ENCODE results near the gene BTN1A1. TPM values are rescaled to one million over a fixed set of nuclear protein-coding genes. Genes with fewer than 3 reads are reported as not detected.

Gene BTN1A1
- total and polyA plus RNA-seq, 2 donors (not counting 1 experiment from before 2014, with no cell fraction given), result 0.42 to 0.74 TPM

- Histone ChIP-seq H3K4me1 (ENCODE audit: control insufficient read depth in 2 of 2, insufficient read depth in 2 of 2, low read length in 2 of 2) (peaks cover 2% of the 10 kb centered on the region in 2 donors), H3K27ac (ENCODE audit: low read length in 2 of 2) (no peak overlapping the region), H3K27me3 (replicated peaks in 1 of 4; ENCODE audit: control extremely low read depth in 1 of 4, control insufficient read depth in 3 of 4, insufficient read depth in 4 of 4, low read length in 3 of 4) (no peaks in the 10 kb centered on the region), H3K9me3 (ENCODE audit: control extremely low read depth in 1 of 3, control insufficient read depth in 2 of 3, insufficient read depth in 1 of 3, low read length in 2 of 3) (no peaks in the 10 kb centered on the region), H3K4me3 (ENCODE audit: control extremely low read depth in 1 of 5, extremely low read depth in 1 of 5, insufficient read depth in 1 of 5, low read depth in 2 of 5, low read length in 4 of 5) (no peak overlapping the region), H3K9ac (ENCODE audit: low read length) (no peak overlapping the region), H3K79me2 (ENCODE audit: control insufficient read depth, insufficient read depth, low read length) (no peaks in the 10 kb centered on the region), H3K36me3 (replicated peaks in 1 of 2; ENCODE audit: control extremely low read depth in 1 of 2, control insufficient read depth in 1 of 2, extremely low read depth in 1 of 2, insufficient read depth in 2 of 2, low read length in 1 of 2) (no peaks in the 10 kb centered on the region), H3K4me2 (replicated peaks; ENCODE audit: low read depth, low read length, poor library complexity, severe bottlenecking) (no peak overlapping the region), H4K20me1 (ENCODE audit: control insufficient read depth, insufficient read depth, low read length, poor library complexity, severe bottlenecking) (no peaks in the 10 kb centered on the region), H2AFZ (ENCODE audit: insufficient read depth, low read depth, low read length, poor library complexity, severe bottlenecking) (no peak overlapping the region)
- intact Hi-C loops (cut with micrococcal nuclease), result no loop called here
- DNase-seq (no peak), ATAC-seq (ENCODE audit: low read depth) (no peak)
- Mint-ChIP-seq H3K9me3 (ENCODE audit: insufficient read depth) (no peaks in the 10 kb centered on the region), H3K4me3 (no peak overlapping the region), H3K4me1 (peaks cover under 1% of the 10 kb centered on the region), H3K27ac (no peak overlapping the region), H3K27me3 (no peaks in the 10 kb centered on the region)
- ChIA-PET CTCF (no interaction called here), POLR2A (no interaction called here)
- WGBS (ENCODE audit: insufficient coverage), result no CpG with 5 or more reads among the region's 2 CpGs
- TF ChIP-seq EZH2 (IDR thresholded peaks at IDR 0.05; ENCODE audit: borderline replicate concordance, insufficient read depth, low read depth, low read length, poor library complexity, severe bottlenecking), result no peak
- TF ChIP-seq CTCF (IDR thresholded peaks at IDR 0.05), result no peak
These were observed 14.9 kb downstream of the BTN1A1 start for GRCh38 chr6:26514984-26515383.

- ChIA-PET POLR2A (interaction anchor here (0.7 kb wide), 1 partner anchor 539 kb away, joined by 3 read pairs; no protein-coding TSS in a partner anchor), CTCF (interaction anchor here (0.6 kb wide), 1 partner anchor 65 kb away, joined by 3 read pairs; no protein-coding TSS in a partner anchor)
- no peaks in the 10 kb centered on the region for H4K20me1 ChIP-seq (ENCODE audit: control insufficient read depth, insufficient read depth, low read length, poor library complexity, severe bottlenecking)
- no peaks in the 10 kb centered on the region for H3K27me3 ChIP-seq (replicated peaks in 1 of 4; ENCODE audit: control extremely low read depth in 1 of 4, control insufficient read depth in 3 of 4, insufficient read depth in 4 of 4, low read length in 3 of 4)
- peaks cover 8% of the 10 kb centered on the region for H3K4me1 Mint-ChIP-seq
- DNase-seq (no peak), ATAC-seq (ENCODE audit: low read depth) (no peak)
- no peak overlapping the region for H3K4me3 ChIP-seq (ENCODE audit: control extremely low read depth in 1 of 5, extremely low read depth in 1 of 5, insufficient read depth in 1 of 5, low read depth in 2 of 5, low read length in 4 of 5)
- no peak overlapping the region for H3K27ac Mint-ChIP-seq
- H3K27ac ChIP-seq (ENCODE audit: low read length in 2 of 2), result no peak overlapping the region
- 95% methylated on average over 5 of the region's 9 CpGs for WGBS (ENCODE audit: insufficient coverage)
- no peaks in the 10 kb centered on the region for H3K9me3 ChIP-seq (ENCODE audit: control extremely low read depth in 1 of 3, control insufficient read depth in 2 of 3, insufficient read depth in 1 of 3, low read length in 2 of 3)
- intact Hi-C loops (cut with micrococcal nuclease), result no loop called here
- H3K36me3 ChIP-seq (replicated peaks in 1 of 2; ENCODE audit: control extremely low read depth in 1 of 2, control insufficient read depth in 1 of 2, extremely low read depth in 1 of 2, insufficient read depth in 2 of 2, low read length in 1 of 2), result no peaks in the 10 kb centered on the region
- no peaks in the 10 kb centered on the region for H3K79me2 ChIP-seq (ENCODE audit: control insufficient read depth, insufficient read depth, low read length)
- H3K4me2 ChIP-seq (replicated peaks; ENCODE audit: low read depth, low read length, poor library complexity, severe bottlenecking), result no peak overlapping the region
- H3K9me3 Mint-ChIP-seq (ENCODE audit: insufficient read depth), result no peaks in the 10 kb centered on the region
- H3K4me3 Mint-ChIP-seq, result no peak overlapping the region
- no peak overlapping the region for H2AFZ ChIP-seq (ENCODE audit: insufficient read depth, low read depth, low read length, poor library complexity, severe bottlenecking)
- H3K27me3 Mint-ChIP-seq, result no peaks in the 10 kb centered on the region
- H3K4me1 ChIP-seq (ENCODE audit: control insufficient read depth in 2 of 2, insufficient read depth in 2 of 2, low read length in 2 of 2), result peaks cover 7 to 8% of the 10 kb centered on the region in 2 donors
- TF ChIP-seq EZH2 (IDR thresholded peaks at IDR 0.05; ENCODE audit: borderline replicate concordance, insufficient read depth, low read depth, low read length, poor library complexity, severe bottlenecking) (no peak), CTCF (IDR thresholded peaks at IDR 0.05) (no peak)
- no peak overlapping the region for H3K9ac ChIP-seq (ENCODE audit: low read length)
These were observed 16.7 kb downstream of the BTN1A1 start for GRCh38 chr6:26516481-26517427.

Measured in B cell (primary cell).